ENCODE measurements around the gene SET. TPM values are rescaled to one million over a fixed set of nuclear protein-coding genes. Genes with fewer than 3 reads are reported as not detected.
A peak's percentile ranks its signal among the peaks of the same experiment; 100 is the strongest.

Gene SET
- total RNA-seq, 4 donors from 2014 or later = 72.3 to 148 (median 83.9) TPM

DNA sequence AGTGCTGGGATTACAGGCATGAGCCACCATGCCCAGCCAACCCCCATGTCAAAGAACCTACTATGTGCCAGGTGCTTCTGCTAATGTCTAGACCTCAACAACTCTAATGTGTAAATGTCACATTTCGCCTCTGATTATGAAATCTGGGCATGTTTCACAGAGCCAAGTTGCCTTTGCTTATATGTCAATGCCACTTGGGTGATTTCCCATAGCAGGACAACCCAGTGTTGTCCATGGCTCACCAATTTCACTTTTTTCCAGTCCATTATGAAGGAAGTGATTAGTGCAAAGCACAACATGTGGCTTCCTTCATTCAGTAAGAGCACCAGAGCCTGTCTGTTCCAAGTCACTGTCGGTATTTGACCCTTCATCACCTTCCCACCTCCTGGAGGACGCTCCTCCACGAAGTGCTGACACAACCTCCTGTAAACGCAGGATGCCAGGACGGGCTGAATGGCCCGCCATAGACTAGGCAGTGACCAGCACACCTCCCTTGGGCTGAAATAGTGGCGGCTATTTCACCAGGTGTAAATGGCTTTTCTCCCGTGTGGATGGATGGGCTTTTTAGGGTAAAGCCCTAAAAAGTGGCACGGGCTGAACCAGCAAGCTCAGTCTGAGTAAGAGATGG lies 12.3 kb downstream of the SET start:
- TF ChIP-seq, protein P1, sequence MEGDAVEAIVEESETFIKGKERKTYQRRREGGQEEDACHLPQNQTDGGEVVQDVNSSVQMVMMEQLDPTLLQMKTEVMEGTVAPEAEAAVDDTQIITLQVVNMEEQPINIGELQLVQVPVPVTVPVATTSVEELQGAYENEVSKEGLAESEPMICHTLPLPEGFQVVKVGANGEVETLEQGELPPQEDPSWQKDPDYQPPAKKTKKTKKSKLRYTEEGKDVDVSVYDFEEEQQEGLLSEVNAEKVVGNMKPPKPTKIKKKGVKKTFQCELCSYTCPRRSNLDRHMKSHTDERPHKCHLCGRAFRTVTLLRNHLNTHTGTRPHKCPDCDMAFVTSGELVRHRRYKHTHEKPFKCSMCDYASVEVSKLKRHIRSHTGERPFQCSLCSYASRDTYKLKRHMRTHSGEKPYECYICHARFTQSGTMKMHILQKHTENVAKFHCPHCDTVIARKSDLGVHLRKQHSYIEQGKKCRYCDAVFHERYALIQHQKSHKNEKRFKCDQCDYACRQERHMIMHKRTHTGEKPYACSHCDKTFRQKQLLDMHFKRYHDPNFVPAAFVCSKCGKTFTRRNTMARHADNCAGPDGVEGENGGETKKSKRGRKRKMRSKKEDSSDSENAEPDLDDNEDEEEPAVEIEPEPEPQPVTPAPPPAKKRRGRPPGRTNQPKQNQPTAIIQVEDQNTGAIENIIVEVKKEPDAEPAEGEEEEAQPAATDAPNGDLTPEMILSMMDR (IDR thresholded peaks at IDR 0.05) = no peak
- no peak for TF ChIP-seq POLR2A (IDR thresholded peaks at IDR 0.05)

DNA sequence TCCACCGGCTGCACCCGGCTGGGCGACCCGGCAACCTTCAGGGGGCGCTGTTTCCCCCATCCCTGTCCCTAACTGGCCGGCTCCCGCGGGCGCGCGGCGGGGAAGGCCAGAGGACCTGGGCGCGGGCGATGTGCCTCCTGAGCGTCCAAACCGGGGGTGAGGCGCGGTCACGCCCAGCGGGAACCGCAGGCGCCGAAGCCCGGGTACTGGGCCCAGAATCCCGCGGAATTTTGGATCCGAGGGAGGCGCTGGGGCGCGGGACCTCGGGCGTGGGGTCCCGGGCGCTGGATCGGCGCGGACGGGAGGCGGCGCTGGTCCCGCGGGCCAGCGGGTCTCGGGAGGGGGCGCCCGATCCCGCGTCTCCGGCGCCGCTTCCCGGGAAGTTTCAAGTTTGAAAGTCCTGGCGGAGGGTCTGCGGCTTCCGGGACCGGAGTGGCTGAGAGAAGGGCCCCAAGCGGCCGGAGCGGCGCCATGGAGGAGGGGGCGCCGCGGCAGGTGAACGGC lies 13.5 kb downstream of the SET start, which contains the start of gene PKN3:
Gene PKN3, plus strand, starts transcription at position 59 of the 504 bp plus-strand sequence. Its CDS starts 413 bp downstream, at position 472.
- Histone ChIP-seq H3K27ac (peak within 1 kb of the TSS; percentile 69 to 79 (median 74)), H3K27me3 (no peaks in the 10 kb centered on the region), H3K36me3 (no peaks in the 10 kb centered on the region), H3K4me1 (peaks cover 0 to 6% (median 2%) of the 10 kb centered on the region in 4 donors), H3K4me3 (peak within 1 kb of the TSS; percentile 64 to 89 (median 78)), H3K9me3 (no peaks in the 10 kb centered on the region)
- DNase-seq = peak; percentile 82 to 95 (median 93)
- TF ChIP-seq POLR2A (IDR thresholded peaks at IDR 0.05) = peak in 1 of 2 donors; percentile 28
- TF ChIP-seq, protein P1 (IDR thresholded peaks at IDR 0.05) = peak; percentile 74 to 95 (median 86)

More for the DNA sequence above, 12.3 kb downstream of the SET start:
- H3K4me1 ChIP-seq = peaks cover 0 to 6% (median 2%) of the 10 kb centered on the region in 4 donors
- DNase-seq = peak in 1 of 3 donors; percentile 29
- no peak overlapping the region for H3K4me3 ChIP-seq
- H3K27me3 ChIP-seq = no peaks in the 10 kb centered on the region
- no peaks in the 10 kb centered on the region for H3K9me3 ChIP-seq
- no peak overlapping the region for H3K27ac ChIP-seq
- H3K36me3 ChIP-seq = no peaks in the 10 kb centered on the region

DNA sequence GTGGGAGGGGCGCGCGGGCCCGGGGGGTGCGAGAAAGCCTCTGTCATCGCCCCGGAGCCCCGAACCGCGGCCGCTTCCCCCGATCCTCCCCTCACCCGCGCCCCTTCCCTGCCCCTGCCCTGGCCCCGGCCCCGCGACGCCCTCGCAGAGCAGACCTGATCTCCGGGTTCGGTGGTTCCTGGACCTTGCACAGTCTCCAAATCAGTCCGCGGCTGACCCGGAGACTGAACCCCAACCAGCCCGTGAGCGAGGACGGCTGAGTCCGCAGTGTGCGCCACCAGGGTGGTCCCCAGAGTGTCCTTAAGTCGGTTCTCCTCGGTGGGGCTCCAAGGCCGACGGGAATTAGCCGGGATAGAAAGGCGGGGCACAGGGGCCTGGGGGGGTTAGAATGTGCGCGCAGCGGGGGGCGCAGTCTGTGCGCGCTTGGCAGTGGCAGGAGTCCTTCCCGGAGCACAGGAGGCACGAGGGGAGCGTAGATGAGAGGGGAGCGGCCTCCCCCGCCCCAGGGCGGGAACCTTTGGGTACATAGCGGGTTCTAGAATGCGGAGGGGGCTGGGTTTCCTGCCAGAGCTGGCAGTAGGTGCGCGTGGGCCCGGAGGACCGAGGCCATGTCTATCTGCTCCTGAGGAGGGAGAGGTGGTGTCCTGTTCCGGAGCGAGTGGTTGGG lies 14.1 kb downstream of the SET start:
- H3K4me3 ChIP-seq = peak overlapping the region; percentile 64 to 89 (median 78)
- peak in 1 of 3 donors; percentile 58 for DNase-seq
- peak overlapping the region; percentile 69 to 79 (median 74) for H3K27ac ChIP-seq
- H3K9me3 ChIP-seq = no peaks in the 10 kb centered on the region
- no peaks in the 10 kb centered on the region for H3K36me3 ChIP-seq
- H3K27me3 ChIP-seq = no peaks in the 10 kb centered on the region
- TF ChIP-seq POLR2A (IDR thresholded peaks at IDR 0.05) = no peak
- TF ChIP-seq, protein P1 (IDR thresholded peaks at IDR 0.05) = no peak
- peaks cover 0 to 6% (median 2%) of the 10 kb centered on the region in 4 donors for H3K4me1 ChIP-seq

DNA sequence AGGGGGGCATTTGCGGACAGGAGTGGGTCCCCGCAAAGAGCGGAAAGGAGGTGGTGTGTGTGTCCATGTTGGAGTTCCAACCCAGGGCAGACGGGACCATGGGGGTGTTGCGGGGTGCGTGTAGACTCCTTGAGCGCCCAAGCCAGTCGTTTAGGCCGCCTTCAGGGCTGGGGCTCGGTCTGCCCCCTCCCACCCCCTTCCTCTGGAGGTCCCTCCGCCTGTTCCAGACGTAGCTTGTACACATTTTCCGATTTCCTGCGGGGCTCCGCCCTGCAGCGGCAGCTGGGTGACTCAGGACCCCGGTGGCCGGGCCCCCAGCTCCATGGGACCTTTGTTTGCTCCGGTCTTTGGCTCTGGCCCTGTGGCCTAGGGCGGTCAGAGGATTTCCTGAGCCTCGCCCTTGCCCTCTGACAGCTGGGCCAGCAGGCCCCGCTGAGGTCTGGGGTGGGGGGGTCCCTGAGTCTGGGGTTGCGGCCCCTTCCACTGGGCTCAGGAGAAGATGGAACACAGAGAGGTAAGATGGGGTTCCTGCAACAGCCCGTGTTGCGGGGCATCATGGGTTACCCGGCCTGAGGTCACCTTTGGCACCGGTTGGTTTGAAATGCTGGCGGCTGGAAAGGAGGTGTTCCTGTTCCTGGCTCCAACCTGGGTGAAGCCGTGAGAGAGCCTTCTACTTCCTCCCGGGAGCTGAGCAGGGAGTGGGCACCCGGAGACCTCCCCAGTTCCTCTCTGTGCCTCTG lies 14.8 kb downstream of the SET start:
- H3K9me3 ChIP-seq = no peaks in the 10 kb centered on the region
- H3K4me1 ChIP-seq = peaks cover 0 to 6% (median 2%) of the 10 kb centered on the region in 4 donors
- no peak for TF ChIP-seq POLR2A (IDR thresholded peaks at IDR 0.05)
- TF ChIP-seq, protein P1 (IDR thresholded peaks at IDR 0.05) = no peak
- no peaks in the 10 kb centered on the region for H3K36me3 ChIP-seq
- DNase-seq = peak in 1 of 3 donors; percentile 47
- H3K27me3 ChIP-seq = no peaks in the 10 kb centered on the region
- H3K4me3 ChIP-seq = peak overlapping the region; percentile 64 to 89 (median 78)
- peak overlapping the region; percentile 69 to 79 (median 74) for H3K27ac ChIP-seq

DNA sequence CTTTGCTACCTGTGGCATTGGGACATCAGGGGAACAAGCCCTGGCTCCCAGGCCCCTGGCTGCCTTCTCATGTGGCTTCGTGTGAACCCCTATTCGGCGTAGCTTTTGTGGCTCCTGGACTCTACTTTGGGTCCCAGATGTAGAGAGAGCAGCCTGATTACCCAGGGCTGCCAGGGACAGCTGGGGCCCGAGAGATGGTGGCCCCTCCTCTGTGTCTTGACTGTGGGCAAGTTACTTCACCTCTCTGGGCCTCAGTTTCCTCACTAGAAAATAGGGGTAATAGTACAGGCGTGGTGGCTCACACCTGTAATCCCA lies 15.3 kb downstream of the SET start:
- no peak for DNase-seq
- Histone ChIP-seq H3K9me3 (no peaks in the 10 kb centered on the region), H3K27ac (peak overlapping the region in 1 of 4 donors; percentile 69), H3K27me3 (no peaks in the 10 kb centered on the region), H3K4me3 (no peak overlapping the region), H3K36me3 (no peaks in the 10 kb centered on the region), H3K4me1 (peaks cover 0 to 6% (median 2%) of the 10 kb centered on the region in 4 donors)
- TF ChIP-seq, protein P1 (IDR thresholded peaks at IDR 0.05) = no peak
- TF ChIP-seq POLR2A (IDR thresholded peaks at IDR 0.05) = no peak

Measured in Peyer's patch (tissue), 4 donors.